Central memory CD8-positive, alpha-beta T cell (primary cell): ENCODE results near the gene ACSS1.
A peak's percentile ranks its signal among the peaks of the same experiment; 100 is the strongest.

Experiments
- ATAC-seq: fragments of 150-1000 bp; cut with Tn5 transposase; replicated peaks from 2 replicates; pipeline ENCODE4 v1.10.0; 2022; ENCODE audit warnings: mild to moderate bottlenecking, moderate FRiP score, moderate number of reproducible peaks; ENCODE audit not compliant: poor library complexity, severe bottlenecking; ENCODE audit errors: extremely low read depth
- DNase-seq, 2 donors: peaks; one replicate each; pipeline ENCODE4 v3.0.0; 2021; ENCODE audit warnings: low spot score in 2 of 2
- H3K27ac Mint-ChIP-seq: one replicate; pipeline ENCODE4 v1.8.0; 2022; ENCODE audit warnings: low read depth, mild to moderate bottlenecking, moderate library complexity, mixed read lengths
- H3K27me3 Mint-ChIP-seq: one replicate; pipeline ENCODE4 v1.8.0; 2022; ENCODE audit warnings: mixed read lengths
- H3K36me3 Mint-ChIP-seq: one replicate; pipeline ENCODE4 v1.8.0; 2022; ENCODE audit warnings: mild to moderate bottlenecking, moderate library complexity, mixed read lengths; ENCODE audit not compliant: insufficient read depth
- H3K4me1 Mint-ChIP-seq: one replicate; pipeline ENCODE4 v1.8.0; 2022; ENCODE audit warnings: mixed read lengths
- H3K4me3 Mint-ChIP-seq: one replicate; pipeline ENCODE4 v1.8.0; 2022; ENCODE audit warnings: mild to moderate bottlenecking, moderate library complexity, mixed read lengths
- H3K9me3 Mint-ChIP-seq: one replicate; pipeline ENCODE4 v1.8.0; 2022; ENCODE audit warnings: mixed read lengths

Gene ACSS1

DNA sequence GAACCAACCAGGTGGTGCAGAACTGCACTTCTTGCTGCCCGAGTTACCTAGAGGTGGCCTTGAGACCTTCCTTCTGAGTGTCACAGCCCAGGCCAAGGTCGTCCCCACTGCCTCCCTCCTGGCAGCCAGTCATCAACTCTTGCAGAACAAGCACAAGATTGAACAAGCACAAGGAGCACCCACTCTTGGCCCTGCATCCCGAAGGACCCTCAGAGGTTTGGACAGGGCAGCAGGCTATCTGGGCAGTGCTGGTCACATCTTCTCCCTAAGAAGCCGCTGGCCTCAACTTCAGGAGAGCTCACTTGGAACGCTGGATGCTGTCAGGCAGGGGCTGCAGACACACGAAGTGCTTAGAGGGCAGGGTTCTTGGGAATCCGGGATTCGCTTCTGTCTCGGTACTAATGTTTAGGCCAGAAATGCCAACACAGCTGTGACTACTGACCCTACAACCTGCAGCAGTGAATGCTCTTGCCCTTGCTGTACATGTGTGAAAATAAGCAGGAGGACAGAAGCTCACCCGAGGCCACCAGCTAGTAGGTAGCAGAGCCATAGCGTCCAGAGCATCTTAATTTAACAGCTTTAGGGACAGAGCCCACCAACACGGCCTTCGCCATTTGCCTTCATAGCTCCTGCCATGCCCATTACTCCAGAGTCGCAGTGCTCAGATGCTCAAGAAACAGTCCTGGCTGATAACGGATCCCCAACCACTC, 4.0 kb upstream of the ACSS1 start:
- Mint-ChIP-seq H3K36me3 (peaks cover 10% of the 10 kb centered on the region), H3K4me1 (peaks cover 8% of the 10 kb centered on the region), H3K27me3 (no peaks in the 10 kb centered on the region), H3K27ac (no peak overlapping the region), H3K4me3 (no peak overlapping the region), H3K9me3 (no peaks in the 10 kb centered on the region)
- no peak for ATAC-seq
- DNase-seq, result no peak

DNA sequence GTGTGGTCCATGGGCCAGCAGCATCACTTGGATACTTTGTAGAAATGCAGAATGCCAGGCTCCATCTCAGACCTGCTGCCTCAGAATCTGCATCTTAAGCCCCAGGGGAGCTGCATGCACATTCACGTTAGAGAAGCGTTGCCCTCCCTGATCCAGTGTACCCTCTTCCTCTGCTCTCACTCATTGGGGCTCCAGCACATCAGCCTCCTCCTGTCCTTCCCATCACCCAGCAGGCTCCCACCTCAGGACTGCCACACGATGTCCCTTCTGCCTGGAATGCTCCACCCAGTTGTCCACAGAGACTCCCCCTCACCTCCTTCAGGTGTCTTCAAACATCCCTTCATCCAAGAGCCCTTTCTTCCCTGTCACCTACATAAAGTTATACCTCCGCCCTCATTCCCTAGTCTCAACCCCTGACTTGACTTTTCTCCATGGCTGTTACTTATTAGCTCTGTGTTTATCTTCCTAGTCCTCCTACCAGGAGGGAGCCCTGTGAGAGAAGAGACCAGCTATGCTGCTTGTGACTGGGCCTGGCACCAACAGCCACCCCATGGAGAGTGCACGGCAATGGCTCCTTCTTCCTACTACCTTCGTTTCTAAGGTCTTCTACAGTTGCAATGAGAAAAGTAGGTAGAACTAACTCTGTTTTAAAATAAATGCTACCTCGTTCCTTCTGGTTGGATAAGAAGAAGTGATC, 3.3 kb upstream of the ACSS1 start:
- Mint-ChIP-seq H3K27ac (no peak overlapping the region), H3K27me3 (no peaks in the 10 kb centered on the region), H3K36me3 (peaks cover 13% of the 10 kb centered on the region)

DNA sequence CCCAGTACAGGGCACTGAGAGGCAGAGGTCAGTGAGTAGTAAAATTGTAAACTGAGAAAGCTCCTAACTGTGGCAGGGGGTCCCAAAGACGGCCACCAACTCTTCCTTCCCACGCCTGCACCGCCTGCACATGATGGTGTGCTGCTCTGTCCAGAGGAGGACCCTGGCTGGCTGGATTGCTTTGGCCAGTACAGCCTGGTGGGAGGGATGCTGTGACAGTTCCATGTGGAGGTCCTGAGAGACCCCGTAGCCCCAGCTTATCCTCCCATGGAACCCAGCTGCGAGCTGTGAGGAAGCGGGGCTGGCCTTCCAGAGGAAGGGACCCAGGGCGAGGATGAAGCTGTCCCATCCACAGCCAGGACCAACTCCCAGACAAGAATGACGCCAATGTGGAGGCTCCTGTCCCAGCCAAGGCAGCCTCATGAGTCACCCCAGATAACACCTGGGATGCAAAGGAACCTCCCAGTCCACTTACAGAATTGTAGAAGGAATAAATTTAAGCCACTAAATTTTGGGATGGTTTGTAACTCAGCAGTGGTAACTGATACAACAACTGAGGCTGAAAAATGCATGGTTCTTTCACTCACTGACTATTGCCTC, 2.0 kb upstream of the ACSS1 start:
- ATAC-seq (no peak), DNase-seq (no peak)
- H3K4me3 Mint-ChIP-seq, result no peak overlapping the region
- peaks cover 14% of the 10 kb centered on the region for H3K36me3 Mint-ChIP-seq
- no peaks in the 10 kb centered on the region for H3K9me3 Mint-ChIP-seq
- H3K4me1 Mint-ChIP-seq, result peaks cover 16% of the 10 kb centered on the region
- peak overlapping the region; percentile 89 for H3K27ac Mint-ChIP-seq
- no peaks in the 10 kb centered on the region for H3K27me3 Mint-ChIP-seq

More for the DNA sequence above, 3.3 kb upstream of the ACSS1 start:
- Mint-ChIP-seq H3K4me1 (peaks cover 14% of the 10 kb centered on the region), H3K9me3 (no peaks in the 10 kb centered on the region), H3K4me3 (no peak overlapping the region)
- no peak for DNase-seq
- ATAC-seq, result no peak

DNA sequence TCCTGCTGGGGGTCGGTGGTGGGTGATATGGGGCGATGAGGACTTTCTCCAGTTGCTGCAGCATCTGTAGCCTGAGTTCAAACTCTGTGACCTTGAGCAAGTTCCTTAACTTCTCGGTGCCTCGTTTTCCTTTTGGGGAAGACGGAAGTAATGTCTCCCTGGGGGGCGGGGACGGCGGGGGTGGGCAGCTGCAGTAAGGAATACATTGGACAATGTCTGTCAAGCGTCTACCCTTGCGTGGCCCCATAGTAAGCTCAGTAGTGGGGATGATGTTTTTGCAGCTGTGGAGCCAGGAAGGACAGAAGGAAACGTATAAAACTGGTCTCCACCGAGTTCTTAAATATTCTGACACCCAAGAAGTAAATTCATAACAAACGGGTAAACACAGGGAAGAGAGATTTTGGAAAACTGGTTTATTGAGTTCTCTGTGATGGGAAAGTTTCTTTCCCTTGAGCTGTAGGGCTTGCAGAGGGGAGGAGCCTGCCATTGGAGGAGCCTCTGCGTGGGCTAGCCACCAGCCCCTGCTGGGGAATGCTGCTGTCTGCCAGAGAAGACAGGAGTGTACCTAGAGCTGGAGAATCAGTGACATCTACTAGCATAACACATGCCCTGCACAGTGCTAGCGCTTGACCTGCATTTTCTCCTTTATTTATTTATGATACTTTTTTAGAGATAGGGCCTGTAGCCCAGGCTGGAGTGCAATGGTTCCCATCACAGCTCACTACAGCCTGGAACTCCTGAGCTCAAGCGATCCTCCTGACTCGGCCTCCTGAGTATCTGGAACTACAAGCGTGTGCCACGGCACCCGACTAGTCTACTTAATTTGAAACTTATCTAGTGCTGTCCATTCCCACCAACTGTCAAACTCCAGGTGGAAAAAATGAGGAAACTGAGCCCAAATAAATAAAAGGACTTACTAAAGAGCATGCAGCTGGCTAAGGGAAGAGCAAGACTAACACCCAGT, 1.2 kb upstream of the ACSS1 start:
- H3K27me3 Mint-ChIP-seq, result no peaks in the 10 kb centered on the region
- peak overlapping the region; percentile 82 for H3K4me3 Mint-ChIP-seq
- no peak for DNase-seq
- ATAC-seq, result no peak
- no peaks in the 10 kb centered on the region for H3K9me3 Mint-ChIP-seq
- peaks cover 19% of the 10 kb centered on the region for H3K36me3 Mint-ChIP-seq
- H3K4me1 Mint-ChIP-seq, result peaks cover 24% of the 10 kb centered on the region
- H3K27ac Mint-ChIP-seq, result peak overlapping the region; percentile 89

DNA sequence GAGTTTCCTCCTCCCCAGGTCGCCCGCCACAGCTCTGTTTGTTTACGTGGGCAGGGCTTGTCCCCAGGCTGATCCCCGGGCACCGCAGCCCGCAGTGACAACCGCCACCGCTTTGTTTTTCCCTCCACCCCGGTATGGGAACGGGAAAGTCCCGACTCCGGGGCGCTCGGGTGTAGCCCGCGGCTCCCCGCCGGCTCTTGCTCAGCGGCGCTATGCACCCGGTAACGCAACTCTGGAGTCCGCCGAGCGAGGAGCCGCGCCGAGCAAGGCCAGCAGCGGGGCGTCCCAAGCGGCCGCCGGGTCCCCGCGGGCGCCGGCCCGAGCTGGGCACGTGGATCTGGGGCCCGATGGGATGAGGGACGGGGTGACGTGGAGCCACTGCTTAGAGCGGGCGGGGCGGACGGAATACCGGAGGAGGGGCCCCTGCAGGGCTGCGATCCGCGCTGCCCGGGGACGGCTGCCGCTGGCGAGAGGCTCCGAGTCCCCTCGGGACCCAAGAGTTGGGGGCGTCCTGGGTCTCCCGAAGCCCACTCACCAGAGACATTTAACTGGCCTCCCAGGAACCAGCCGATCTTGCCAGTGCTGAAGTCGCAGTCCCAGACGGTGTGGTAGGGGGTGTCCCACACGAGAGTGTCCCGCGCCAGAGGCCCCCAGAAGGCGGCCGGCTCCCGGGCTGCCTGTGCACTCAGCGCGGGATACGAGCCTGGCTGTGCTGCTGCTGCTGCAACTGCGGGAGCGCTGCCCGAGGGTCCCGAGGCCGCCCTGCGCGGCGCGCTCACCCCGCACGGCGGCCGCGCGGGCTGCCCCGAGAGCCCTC, 497 bp downstream of the ACSS1 start:
- peaks cover 36% of the 10 kb centered on the region for H3K4me1 Mint-ChIP-seq
- H3K9me3 Mint-ChIP-seq, result no peaks in the 10 kb centered on the region
- peaks cover 19% of the 10 kb centered on the region for H3K36me3 Mint-ChIP-seq
- DNase-seq (peak; percentile 78 to 85), ATAC-seq (peak; percentile 59)
- peak overlapping the region; percentile 82 for H3K4me3 Mint-ChIP-seq
- peak overlapping the region; percentile 89 for H3K27ac Mint-ChIP-seq
- H3K27me3 Mint-ChIP-seq, result no peaks in the 10 kb centered on the region

DNA sequence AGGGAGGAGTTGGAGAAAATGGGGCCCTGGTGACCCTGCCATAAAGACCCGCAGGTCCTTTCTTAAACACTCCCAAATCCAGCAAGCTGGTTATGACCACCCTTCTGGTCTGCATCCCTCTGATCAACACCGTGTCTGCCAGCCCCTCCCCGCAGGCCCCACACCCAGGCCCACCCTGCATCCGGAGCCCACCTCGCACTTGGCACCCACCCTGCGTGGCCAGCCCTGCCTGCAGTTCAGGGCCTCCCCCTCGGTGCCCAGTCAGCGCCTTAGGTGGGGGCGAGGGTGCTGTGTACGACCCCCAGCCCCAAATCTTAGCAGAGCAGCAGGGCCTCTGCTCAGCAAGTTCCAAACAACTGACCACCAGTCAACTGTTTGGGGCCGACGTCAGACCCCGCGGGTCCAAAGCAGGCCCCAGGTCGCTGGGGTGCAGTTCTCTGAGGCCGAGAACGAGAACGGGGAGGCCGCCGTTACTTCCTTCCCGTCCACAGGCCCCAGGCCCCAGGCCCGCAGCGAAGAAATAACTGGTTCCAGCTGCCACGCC, 1.2 kb downstream of the ACSS1 start:
- H3K27me3 Mint-ChIP-seq, result no peaks in the 10 kb centered on the region
- H3K9me3 Mint-ChIP-seq, result no peaks in the 10 kb centered on the region
- H3K4me1 Mint-ChIP-seq, result peaks cover 43% of the 10 kb centered on the region
- ATAC-seq (no peak), DNase-seq (no peak)
- peaks cover 19% of the 10 kb centered on the region for H3K36me3 Mint-ChIP-seq
- peak overlapping the region; percentile 82 for H3K4me3 Mint-ChIP-seq
- H3K27ac Mint-ChIP-seq, result peak overlapping the region; percentile 89

DNA sequence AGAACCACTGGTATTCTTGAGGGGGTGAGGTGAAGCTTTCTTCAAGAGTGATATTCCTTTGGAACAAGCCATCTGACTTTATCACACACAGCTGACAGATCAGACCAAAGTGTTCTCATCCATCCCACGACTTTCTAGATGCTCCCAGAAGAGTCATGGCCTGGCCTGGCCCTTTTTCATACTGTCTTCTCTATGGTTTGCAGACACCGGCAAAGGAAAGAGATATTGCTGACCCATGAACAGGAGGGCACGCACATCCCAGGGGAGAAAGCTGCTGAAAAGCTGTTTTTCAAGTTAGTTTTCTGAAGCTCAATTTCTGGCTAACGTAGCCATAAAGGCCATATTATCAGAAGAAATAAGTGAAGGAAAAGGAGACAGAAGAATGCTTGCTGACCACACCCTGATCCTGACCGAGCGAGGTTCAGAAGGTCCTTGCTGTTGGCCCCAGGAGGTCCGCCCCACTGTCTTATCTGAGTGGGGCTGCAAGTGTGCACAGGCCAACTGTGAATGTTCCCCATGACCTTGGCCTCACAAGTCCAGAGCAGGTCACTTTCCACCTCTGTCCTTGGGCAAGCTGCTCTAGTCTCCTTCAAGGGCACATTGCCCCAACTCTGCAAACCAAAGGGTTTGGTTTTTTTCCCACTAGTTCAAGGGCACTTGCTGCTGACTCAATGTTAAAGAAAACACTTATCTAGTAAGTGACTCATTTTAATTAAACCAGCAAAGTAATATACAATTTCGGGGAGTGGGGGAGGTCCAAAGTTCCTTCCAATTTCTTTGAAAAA, 2.0 kb downstream of the ACSS1 start:
- H3K9me3 Mint-ChIP-seq, result no peaks in the 10 kb centered on the region
- peak overlapping the region; percentile 89 for H3K27ac Mint-ChIP-seq
- H3K27me3 Mint-ChIP-seq, result no peaks in the 10 kb centered on the region
- H3K4me1 Mint-ChIP-seq, result peaks cover 50% of the 10 kb centered on the region
- no peak for DNase-seq
- no peak for ATAC-seq
- peaks cover 19% of the 10 kb centered on the region for H3K36me3 Mint-ChIP-seq
- H3K4me3 Mint-ChIP-seq, result peak overlapping the region; percentile 82

DNA sequence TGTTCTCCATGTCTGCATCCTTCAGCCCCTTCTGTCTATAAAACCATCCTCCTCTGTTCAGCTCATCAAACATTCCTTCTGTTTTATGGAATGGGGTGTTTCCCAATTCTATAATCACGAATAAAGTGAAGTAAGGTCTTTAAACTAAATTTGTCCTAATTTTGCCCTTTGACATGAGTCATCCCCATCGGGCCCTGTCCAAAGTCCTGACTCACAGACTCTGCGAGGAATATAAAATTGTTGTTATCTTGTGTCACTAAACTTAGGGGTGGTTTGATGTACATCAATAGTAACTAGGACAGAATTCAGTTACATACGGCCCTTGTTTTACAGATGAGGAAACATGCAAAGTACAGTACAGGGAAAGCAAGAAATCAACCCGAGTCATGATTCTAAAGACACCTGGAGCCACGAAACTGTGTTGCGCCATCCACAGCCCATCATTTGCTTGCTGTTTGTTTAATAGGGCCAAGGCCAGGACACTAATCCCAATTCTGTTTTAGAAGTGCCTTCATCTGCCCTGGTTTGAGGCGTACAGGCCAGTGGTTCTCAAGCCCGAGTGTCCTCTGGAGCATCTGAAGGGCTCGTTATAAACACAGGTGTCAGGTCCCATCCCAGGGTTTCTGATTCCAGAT, 2.8 kb downstream of the ACSS1 start:
- no peaks in the 10 kb centered on the region for H3K27me3 Mint-ChIP-seq
- H3K27ac Mint-ChIP-seq, result peak overlapping the region; percentile 53
- H3K36me3 Mint-ChIP-seq, result peaks cover 21% of the 10 kb centered on the region
- H3K9me3 Mint-ChIP-seq, result no peaks in the 10 kb centered on the region
- no peak for ATAC-seq
- peaks cover 58% of the 10 kb centered on the region for H3K4me1 Mint-ChIP-seq
- no peak for DNase-seq
- H3K4me3 Mint-ChIP-seq, result no peak overlapping the region

DNA sequence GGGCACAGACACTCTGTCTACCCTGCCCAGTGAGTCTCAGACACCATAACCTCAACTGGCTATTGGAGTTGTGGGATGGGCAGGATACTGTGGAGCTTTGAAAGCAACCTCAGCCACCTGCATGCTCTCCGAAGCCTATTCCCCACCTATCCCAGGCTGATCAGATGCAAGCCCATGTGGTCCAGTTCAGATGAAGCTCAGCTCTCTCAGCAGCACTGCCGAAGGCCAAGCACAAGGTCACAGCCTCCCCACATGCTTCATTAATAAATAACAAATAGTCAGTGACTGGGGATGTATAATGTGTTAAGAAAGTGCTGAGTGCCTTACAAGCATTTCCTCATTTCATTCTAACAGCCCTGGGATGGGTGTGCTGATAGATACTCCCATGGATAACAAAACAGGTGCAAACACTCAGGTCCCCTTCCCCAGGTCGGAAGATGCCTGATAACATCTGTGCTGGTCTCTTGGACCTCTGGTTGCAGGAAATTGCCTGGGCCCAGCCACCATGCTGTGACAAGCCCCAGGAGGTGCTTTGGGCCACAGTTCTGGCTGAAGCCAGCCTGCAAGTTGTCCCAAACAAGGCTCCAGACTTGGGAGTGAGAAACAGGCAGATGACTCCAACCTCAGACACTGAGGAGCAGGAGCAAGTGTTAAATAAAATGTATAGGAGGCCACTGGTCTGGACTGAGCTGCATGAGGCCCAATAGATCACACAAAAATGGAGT, 3.7 kb downstream of the ACSS1 start:
- DNase-seq, result no peak
- no peak for ATAC-seq
- Mint-ChIP-seq H3K9me3 (no peaks in the 10 kb centered on the region), H3K27me3 (no peaks in the 10 kb centered on the region), H3K36me3 (peaks cover 21% of the 10 kb centered on the region), H3K4me3 (no peak overlapping the region), H3K4me1 (peaks cover 67% of the 10 kb centered on the region), H3K27ac (peak overlapping the region; percentile 53)

DNA sequence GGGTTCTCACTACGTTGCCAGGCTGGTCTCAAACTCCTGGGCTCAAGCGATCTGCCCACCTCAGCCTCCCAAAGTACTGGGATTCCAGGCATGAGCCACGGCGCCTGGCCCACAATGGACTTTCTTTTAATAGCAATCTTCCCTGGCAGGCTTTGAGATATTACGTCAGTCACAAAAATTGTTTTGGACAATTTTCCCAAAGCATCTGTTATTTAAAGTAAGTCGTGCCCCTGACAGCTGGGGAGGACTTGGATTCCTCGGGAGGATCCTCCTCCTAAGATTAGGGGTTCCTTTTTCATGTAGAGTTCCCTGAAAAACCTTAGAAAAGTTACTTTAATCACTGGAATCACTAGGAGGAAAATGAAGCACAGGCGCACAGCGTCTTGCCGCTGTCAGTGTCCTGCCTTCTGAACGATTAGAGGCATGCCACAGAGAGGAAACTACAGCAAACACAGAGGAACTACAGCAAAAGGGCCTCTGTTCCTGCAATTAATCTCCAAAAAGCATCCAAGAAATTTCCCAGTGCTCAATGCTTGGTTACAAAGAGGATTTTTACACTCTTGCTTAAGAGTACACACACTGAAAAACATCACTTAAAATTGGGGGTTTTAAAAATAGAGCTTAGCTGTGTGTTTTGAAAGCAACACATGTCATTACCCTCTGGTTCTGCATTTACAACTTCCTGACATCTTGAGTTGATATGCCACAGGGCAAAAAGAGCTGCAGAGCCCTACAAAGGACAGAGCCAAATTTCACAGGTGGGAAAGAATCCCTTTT, 4.5 kb downstream of the ACSS1 start:
- H3K9me3 Mint-ChIP-seq, result no peaks in the 10 kb centered on the region
- peak overlapping the region; percentile 53 for H3K27ac Mint-ChIP-seq
- peaks cover 73% of the 10 kb centered on the region for H3K4me1 Mint-ChIP-seq
- DNase-seq (no peak), ATAC-seq (no peak)
- H3K4me3 Mint-ChIP-seq, result no peak overlapping the region
- peaks cover 23% of the 10 kb centered on the region for H3K36me3 Mint-ChIP-seq
- no peaks in the 10 kb centered on the region for H3K27me3 Mint-ChIP-seq
